Placental epithelial cell (primary cell): ENCODE results near the gene AAR2. TPM values are rescaled to one million over a fixed set of nuclear protein-coding genes. Genes with fewer than 3 reads are reported as not detected.

Experiments used
- total RNA-seq: library from RNA; depleted of rRNA; stranded (reverse); fragments of >200 nt; gene quantifications from 2 replicates; pipeline ENCODE4 v1.2.3, GENCODE V29; 2012

The AAR2 gene, protein sequence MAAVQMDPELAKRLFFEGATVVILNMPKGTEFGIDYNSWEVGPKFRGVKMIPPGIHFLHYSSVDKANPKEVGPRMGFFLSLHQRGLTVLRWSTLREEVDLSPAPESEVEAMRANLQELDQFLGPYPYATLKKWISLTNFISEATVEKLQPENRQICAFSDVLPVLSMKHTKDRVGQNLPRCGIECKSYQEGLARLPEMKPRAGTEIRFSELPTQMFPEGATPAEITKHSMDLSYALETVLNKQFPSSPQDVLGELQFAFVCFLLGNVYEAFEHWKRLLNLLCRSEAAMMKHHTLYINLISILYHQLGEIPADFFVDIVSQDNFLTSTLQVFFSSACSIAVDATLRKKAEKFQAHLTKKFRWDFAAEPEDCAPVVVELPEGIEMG
- total RNA-seq = 27.1 and 35.9 TPM in 2 replicates

DNA sequence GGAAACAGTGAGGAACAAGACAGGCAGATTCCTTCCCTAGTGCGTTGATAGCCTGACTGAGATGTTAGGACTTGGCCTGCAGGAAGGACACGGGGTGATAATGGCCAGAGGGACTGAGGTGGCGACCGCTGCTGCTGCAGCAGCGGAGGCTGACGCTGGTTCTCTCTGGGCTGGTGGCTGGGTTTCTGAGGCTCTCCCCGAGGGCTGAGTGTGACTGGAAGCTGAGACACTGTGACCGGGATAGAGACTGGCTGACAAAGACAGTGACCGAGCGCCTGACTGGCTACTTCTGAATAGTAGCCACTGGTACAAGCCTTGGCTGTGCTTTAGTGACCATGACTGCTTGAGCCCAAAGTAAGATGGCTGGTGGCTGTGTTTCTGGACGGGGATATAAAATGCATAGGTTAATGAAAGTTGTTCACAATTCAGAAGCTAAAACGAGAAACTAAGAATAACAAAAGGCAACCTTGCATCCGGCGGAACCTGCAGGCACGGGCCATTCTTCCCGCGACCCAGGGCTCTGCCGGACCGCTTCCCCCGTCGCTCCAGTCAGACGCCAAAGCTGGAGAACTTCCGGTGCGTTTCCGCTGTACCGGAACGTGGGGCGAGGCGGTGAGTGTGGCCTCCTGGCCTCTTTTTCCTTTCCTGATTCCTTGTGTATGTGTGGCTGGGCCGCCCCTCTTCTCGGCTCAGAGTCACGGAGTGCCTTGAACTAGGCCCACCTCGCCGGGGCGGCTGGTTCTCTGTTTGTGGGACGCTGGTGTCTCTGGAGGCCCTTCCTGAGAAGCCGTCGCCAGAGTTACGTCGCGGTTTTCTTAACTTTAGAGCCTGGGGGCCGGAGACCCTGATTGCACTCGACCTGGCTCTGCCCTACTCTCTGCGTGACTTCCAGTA, at the start of gene AAR2:
Gene AAR2 (plus strand): TSS at position 587 of the 894 bp plus-strand sequence. CDS start 3,391 bp downstream, outside the sequence.

DNA sequence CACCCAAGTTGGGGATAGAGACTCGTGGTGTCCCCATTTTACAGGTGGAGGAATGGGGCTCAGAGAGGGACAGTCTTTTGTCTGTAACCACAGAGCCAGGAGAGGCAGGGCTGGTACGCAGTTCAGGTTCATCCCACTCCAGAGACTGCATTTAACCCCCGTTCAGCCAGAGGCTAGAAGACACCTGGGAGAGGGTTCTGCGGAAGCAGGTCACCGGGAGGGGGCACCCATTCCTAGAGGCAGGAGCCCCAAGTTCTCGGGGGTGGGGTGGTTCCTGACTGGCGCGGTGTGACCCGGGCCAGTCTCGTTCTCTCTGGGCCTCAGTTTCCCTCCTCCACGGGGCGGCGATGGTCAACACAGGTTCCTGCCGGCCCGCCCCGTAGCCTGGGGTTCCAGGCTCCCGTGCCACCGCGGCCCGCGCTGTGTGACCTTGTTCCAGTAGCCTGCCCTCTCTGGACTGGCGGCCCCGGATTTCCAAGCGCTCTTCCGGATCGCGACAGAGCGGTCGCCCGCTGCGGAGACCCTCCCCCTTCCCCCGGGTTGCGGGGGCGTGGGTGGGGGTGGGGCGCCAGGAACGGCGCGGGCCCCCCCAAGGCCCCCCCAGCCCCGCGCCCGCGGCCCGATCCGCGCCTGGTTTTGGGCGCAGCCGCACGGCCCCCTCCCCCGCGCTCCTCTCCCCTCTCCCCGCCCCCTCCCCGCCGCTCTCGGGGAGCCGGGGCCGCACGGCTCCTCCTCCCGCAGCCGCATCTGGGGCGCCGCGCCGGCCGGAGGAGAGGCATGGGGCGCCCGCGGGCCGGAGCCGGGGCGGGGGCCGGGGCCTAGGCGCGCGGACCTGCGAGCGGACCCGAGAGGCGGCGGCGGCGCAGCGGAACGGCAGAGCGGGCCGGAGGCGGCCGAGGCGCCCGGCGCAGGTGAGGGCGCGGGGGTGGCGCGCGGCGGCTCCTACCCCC, 69.6 kb downstream of the AAR2 start, which contains the start of gene DLGAP4:
Gene DLGAP4 (plus strand): TSS at position 738 of the 950 bp plus-strand sequence. CDS start 125,379 bp downstream, outside the sequence.

Other genes starting within 250 kb of the AAR2 start
- gene EPB41L1, start 81.7 kb upstream of the AAR2 start, total RNA-seq = 17.3 and 30.4 TPM in 2 replicates
- 29.1 and 86.3 TPM in 2 replicates for gene DLGAP4, start 69.9 kb downstream of the AAR2 start, total RNA-seq